GM18868 (cell line): Measurements from ENCODE around the gene KRTAP13-4.
A peak's percentile ranks its signal among the peaks of the same experiment; 100 is the strongest.

Experiments
- ATAC-seq: cut with Tn5 transposase; IDR thresholded peaks from one replicate; pipeline ENCODE4 v1.9.1; 2021; ENCODE audit warnings: mild to moderate bottlenecking, moderate library complexity; ENCODE audit not compliant: unreplicated experiment

Gene KRTAP13-4, protein sequence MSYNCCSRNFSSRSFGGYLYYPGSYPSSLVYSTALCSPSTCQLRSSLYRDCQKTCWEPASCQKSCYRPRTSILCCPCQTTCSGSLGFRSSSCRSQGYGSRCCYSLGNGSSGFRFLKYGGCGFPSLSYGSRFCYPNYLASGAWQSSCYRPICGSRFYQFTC

DNA sequence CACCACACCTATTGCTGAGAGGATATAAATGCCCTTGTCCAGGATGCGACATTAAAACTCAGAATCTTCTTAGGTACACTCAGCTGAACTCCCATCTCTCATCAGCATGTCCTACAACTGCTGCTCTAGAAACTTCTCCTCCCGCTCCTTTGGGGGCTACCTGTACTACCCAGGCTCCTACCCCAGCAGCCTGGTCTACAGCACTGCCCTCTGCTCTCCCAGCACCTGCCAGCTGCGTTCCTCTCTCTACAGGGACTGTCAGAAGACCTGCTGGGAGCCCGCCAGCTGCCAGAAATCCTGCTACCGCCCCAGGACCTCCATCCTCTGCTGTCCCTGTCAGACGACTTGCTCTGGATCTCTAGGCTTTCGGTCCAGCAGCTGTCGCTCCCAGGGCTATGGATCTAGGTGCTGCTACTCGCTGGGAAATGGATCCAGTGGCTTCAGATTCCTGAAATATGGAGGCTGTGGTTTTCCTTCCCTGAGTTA, at the start of gene KRTAP13-4:
TSS of gene KRTAP13-4 (plus strand) at position 51 of the 486 bp plus-strand sequence. CDS start at position 107, 56 bp downstream.
- no peak for ATAC-seq

DNA sequence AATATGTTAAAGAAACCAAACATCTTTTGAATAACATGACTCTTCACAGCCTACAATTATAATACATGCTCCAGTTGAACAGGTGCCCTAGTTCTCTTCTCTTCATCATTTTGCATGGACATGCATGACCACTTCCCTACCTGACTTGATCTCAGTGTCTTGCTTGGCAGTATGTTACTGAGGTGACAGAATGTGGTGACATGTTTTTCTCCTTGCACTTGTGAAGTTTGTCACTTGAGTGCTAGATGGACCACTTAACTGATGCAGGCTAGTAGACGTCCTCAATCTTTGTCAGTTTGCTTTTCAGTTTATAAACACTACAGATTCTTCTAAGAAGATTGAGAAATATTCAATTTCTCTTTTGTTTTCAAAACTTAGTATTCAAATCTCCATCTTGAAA, 47.8 kb upstream of the KRTAP13-4 start:
- no peak for ATAC-seq

DNA sequence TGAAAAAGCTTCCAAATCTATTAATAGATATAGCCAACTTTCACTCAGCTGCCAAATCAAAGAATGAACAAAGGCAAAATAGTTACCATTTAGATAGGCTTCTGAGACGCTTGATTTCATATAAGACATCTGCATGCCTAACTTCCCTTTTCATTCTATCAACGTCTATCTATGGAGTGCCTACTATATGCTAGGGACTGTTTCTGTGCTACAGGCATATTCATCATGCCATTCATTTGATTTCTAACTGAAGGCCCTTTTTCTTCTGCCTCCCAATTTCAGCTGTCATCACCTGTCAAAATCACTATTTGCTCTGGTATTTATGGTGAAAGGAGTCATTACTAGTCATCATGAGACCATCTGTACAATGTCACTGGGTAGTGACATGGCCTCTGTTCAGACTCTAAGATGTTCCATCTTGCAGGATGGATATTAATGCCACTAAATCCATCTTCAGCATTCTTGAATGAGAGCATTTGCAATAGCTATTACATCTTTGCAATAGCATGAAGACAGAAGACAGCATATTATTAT, 38.5 kb upstream of the KRTAP13-4 start:
- no peak for ATAC-seq

DNA sequence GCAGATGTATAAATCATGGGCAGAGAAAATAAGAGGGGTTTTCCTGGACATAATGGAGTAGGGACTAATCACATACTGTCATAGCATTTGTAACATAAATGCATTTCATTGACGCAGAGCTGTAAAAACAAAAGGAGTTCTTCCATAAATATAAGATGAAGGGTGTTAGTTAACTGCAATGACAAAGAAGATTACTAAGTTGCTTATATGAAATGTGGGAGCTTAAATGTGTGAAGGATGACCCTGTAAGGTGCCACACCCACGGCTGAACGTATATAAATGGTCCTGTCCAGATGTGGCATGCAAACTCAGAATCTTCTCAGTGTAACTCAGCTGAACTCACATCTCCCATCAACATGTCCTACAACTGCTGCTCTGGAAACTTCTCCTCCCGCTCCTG, 34.3 kb upstream of the KRTAP13-4 start, which contains the start of gene KRTAP13-1:
TSS of gene KRTAP13-1 (plus strand) at position 301 of the 400 bp plus-strand sequence. CDS start at position 357, 56 bp downstream.
- no peak for ATAC-seq

DNA sequence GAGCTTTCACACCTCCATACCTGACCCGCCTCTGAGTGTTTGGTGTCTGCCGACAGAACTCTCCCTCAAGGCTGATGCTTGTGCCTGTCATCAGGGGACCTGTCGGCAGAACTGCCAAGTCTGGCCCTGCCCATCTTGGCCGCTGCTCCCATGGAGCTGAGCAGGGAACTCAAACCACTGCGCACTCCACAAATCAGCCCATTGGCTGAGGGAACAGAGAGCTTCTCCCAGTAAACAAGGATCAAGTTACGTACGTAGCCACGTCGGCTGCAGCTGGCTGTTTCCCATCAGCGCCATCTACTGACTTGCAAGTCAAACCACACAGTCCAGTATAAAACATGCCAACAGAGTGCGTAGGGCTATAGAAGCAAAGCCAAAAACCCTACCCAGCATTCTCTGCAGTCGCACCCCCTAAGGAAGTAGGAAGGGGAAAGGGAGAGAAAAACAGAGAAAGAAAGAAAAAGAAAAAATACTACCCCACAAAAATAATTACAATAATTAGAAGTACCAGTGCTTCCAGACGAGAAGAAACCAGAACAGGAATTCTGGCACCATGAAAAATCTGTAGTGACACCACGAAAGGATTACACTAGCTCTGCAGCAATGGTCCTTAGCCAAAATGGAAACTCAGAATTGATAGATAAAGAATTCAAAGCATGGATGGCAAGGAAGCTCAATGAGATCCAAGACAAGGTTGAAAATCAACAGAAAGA, 21.1 kb upstream of the KRTAP13-4 start:
- peak; percentile 76 for ATAC-seq

DNA sequence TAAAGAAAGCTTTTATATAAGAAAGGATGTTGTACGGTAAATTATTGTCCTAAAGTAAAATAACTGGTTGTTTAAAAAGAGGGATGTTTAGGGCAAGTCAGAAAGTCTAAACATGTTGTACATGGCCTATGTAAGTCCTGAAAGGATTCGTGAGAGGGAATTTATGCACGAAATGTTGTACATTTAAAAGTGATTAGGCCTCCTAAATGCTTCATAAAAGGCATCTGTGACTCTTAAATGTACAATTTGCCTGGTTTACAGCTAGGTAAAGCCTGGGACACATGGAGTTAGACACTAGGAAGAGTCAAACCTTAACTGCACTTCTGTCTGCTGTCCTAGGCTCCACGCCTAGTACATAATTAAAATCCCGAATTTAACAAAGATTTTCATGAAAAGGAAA, 14.0 kb upstream of the KRTAP13-4 start:
- no peak for ATAC-seq

DNA sequence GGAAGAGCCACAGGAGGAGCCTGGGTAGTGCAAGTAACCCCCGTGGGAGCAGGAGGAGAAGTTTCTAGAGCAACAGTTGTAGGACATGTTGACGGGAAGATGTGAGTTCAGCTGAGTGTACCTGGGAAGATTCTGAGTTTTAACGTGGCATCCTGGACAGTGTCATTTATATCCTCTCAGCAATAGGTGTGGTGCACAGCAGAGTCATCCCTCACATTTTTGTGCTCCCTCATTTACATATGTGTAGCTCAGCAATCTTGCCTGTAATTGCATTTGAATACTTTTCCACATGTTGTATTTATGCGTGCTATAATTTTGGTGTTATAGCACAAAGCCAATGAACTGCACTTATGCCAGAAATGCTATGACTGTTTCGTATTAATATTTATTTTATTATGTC, 4.2 kb upstream of the KRTAP13-4 start, which contains the start of gene KRTAP13-3:
TSS of gene KRTAP13-3 (minus strand) at position 101 of the 400 bp plus-strand sequence. CDS start at position 87, 14 bp downstream.
- no peak for ATAC-seq

DNA sequence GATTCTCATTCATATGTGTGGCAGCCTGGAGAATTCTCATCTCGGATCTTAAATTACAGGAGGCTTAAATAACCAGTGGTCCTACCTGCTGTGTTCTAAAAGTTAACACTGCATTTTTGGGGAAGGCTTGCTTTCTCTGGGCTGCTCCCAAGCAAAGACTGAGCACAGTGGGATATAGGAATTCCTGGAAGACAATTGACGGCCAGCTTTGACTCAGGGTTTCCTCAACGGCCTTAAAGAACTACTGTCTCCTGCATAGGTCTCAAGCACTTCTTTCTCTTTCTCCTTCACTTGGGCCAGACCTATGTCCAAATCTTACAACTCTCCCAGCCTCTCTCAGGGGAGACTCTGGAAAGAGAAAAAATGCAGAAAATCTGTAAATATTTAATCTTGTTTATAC, 3.3 kb upstream of the KRTAP13-4 start:
- ATAC-seq: no peak

DNA sequence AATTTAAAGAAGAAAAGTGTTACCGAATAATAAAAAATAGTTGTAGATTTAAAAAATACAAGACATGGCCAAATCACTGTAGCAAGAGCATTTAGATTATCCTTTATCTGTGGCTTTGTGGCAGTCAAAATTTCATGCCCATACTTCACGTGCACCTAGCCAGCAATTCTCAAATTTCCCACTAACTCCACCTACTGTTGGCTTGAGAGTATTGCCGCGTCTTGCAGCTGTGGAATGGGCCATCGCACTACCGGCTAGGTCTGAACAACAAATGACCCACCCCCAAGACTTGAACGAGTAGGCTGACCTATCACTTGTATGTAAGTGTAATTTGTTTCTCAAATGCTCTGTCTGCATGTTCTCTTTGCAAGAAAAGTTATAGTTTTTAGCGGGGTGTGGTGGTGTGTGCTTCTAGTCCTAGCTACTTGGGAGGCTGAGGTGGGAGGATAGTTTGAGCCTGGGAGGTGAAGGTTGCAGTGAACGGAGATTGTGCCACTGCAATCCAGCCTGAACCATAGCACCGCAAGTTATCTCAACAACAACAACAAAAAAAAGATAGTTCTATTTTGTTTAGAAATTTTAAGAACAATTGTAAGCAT, 4.1 kb downstream of the KRTAP13-4 start:
- ATAC-seq: peak; percentile 98

DNA sequence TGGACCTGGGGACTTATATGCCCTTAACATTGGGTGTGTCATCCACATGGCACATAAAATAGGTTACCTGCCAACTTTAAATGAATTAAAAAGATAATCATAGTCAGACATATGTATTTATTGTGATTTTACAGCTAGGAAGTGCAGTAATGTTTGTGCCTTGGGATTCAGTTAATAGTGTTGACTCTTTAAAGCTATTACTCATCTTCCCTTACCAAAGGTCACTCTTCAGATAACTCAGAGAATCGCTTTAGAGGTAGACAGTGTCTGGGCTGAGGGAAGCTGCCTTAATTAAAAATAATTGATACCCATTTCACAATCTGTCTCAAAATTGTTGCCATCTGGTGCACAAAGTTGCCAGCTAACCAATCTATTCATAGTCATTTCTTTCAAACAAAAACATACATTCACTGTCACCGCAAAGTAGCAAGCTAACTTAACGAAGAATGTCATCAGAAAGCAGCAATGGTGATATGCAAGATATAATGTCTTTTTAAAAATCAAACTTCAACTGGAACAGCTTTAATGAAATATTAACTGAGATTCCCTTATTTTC, 7.1 kb downstream of the KRTAP13-4 start:
- no peak for ATAC-seq

DNA sequence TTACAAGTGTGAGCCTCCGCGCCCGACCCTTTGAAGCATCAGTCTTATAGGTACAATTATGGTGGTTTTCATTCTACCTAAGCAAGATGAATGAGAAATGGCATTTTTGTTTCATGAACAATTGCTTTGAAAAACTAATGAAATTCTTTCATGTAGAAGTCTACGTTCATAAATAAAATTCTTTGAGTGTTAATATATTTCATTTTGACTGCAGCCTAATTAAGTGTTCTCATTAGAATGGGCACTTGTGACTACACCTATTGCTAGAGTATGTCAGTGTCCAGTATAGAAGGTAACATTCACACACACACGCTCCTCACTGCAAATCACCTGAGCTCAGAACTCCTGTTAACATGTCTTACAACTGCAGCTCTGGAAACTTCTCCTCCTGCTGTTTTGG, 10.0 kb downstream of the KRTAP13-4 start, which contains the start of gene KRTAP15-1:
TSS of gene KRTAP15-1 (plus strand) at position 301 of the 400 bp plus-strand sequence. CDS start at position 354, 53 bp downstream.
- ATAC-seq: no peak

DNA sequence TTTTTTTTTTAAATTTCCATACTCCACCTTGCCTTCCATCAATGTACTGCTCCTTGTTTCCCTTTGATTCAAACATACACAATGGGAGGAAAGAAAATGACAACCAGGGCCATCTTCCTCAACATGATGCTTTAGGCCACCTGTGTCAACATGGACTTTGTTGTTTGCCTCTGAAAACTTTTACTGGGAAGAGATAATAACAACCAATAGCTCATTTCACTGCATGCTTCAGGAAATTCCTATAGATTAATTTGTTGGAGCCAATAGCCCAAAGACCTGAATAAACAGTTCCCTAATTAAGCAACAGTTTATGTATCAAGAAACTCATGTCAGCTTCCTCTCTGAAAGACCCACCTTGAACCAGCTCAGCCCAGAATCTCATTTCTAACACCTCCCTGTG, 13.2 kb downstream of the KRTAP13-4 start:
- ATAC-seq: no peak

DNA sequence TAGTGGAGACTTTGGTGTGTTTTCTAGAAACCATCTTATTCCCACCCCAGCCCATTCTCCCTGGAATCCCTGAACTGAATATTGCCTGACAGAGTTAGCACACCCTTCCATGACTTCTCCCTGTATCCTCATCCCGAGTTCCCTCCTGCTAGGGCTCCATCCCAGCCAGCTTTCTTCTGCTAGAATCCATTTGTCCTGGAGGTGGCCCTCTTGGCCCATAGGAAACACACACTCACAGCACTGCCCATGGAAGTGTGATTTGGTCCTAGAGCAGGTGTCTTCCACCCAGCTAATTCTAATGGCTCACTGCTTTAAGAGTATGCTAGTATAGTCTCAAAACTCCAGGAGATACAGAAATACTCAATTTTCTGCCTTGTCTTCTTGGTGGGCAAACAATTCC, 14.2 kb downstream of the KRTAP13-4 start:
- ATAC-seq: no peak

DNA sequence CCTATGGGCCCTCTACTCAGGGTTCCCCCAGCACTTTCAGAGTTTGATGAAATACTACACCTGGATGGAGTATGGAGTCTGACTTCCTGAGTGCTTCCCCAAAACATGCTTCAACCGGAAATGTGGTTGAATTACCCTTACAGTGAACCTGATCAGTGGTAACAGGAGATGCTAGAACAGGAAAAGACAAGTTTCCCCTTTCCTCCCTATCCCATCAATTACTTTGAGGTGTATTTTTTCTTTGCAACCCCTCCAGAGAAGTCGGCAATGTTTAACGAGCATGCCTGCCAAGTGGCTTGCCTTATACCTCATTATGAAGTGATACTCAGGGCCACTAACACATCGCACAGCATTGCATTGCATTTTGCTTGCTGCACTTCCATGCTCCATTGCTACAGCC, 17.0 kb downstream of the KRTAP13-4 start:
- ATAC-seq: no peak

DNA sequence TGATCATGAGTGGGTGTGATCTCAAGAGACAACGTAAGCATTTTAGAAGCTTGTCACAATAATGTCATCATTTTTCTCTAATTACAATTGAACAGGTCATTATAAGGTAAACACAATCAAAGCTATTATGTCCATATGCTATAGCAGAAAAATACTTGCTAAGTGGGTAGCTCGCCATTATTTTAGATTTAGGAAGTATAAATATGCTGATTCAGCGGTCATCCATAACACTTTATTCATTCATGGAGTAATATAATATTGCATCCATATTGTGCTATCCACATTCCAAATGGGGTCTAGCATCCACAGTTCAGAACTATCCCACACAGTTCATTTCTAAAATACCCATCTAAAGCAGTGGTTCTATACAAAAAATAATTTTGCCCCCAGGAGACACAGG, 18.5 kb downstream of the KRTAP13-4 start:
- ATAC-seq: no peak

DNA sequence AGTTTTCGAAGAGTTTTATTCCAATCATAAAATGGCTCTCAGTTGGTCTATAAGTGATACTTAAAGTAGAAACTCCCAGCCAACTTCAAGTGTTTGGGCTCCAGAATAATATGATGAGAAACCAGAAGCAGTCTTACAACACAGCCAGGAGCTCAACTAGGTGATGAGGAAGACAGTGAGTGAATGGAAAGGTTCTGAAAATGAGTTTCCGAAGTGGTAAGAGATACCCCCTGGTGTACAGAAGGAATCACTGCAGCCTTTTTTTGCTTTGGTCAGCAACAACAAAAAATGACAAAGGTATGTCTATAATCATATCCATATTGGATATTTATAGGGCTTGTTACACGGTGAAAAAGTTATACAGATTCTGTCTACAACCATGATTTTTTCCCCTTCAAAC, 33.7 kb downstream of the KRTAP13-4 start:
- no peak for ATAC-seq

DNA sequence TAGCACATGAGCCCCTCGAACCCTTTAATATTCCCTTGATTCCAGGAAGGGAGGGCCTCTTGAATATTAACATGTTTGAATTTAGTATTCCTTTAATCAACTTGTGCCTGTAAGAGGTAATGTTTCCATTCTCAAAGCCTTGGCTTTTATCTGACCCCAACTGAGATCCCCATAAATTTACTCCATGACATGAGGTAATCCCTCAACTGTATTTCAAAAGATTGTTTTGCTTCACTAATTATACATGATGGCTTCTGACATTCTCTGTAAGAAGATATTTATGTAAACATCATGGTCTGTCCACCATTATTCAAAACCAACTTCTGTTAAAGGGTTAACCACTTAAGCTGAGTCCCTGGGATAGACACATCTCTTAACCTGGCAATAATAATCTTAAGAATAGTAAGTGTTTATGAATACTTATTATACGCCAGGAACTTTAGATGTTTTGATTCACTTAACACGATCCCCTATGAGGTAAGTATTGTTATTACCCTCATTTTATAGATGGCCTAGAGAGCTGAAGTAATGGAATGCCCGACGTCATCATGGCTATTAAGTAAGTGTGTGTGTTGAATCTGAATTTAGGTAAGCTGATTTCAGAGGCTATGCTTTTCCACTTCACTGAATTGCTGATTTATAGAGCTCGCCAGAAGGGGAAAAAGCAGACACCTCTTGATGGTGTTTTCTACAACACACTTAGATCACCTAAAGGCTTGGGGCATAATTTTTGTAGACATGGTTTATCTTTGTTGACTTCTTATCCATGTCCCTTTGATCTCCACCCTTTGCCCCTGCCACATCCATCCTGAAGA, 39.1 kb downstream of the KRTAP13-4 start:
- no peak for ATAC-seq

DNA sequence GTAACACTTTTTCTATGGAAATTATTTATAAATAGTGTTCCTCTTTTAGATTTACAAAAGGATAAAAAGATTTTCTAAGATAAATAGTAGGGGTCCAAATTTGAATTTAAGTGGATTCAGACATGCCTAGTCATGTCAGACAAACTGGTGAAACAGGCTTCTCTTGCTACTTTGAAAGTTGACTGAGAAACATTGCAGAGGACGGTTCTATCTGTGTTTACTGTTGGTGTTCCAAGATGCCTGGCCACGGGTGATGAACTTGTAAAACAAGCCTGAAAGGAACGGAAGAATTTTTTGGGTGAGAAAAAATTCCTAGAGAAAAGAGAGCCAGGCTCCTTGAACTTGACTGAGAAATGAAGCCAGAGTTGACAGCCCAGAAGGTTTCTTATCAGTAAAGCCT, 48.0 kb downstream of the KRTAP13-4 start:
- no peak for ATAC-seq

DNA sequence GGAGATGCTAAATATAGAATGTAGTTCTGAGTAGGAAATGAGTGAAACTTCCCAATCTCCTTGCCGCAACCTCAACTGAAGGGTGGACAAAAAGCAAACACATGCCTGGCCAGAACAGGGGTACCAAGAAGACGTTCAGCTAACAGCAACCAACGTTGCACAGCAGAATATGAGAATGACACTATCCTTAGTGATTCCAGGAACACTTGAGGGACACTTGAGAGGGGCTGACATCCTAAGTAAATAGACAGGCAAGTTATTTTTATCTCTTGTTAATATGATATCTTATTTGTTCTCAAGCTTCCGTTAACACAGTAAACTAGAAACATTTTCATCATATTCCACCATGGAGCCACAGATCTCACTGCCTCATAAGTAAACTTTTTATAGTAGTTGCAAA, 49.2 kb downstream of the KRTAP13-4 start:
- no peak for ATAC-seq

DNA sequence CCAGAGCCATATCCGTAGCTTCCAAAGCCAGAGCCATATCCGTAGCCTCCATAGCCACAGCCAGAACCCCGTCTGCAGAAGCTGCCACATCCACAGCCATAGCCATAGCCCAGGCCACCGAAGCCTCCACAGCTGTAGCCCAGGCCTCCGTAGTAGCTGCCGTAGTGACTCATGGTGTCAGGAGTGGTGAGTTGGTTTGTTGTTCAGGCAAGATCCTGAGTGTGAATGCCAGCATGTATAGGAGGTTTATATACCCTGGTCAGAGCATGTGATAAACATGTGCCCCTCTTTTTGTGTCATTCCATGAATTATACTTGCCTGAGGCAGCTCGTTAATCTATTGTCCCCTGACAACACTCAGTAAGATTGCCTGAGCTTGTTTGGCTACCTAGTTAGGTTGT, 50.1 kb downstream of the KRTAP13-4 start, which contains the start of gene KRTAP19-1:
TSS of gene KRTAP19-1 (minus strand) at position 223 of the 400 bp plus-strand sequence. CDS start at position 173, 50 bp downstream.
- no peak for ATAC-seq
